ENCODE measurements around the gene SNX19. TPM values are rescaled to one million over a fixed set of nuclear protein-coding genes. Genes with fewer than 3 reads are reported as not detected.
A peak's percentile ranks its signal among the peaks of the same experiment; 100 is the strongest.

Gene SNX19
- total RNA-seq, 1 experiment from 2014 or later, result 39.0 TPM

DNA sequence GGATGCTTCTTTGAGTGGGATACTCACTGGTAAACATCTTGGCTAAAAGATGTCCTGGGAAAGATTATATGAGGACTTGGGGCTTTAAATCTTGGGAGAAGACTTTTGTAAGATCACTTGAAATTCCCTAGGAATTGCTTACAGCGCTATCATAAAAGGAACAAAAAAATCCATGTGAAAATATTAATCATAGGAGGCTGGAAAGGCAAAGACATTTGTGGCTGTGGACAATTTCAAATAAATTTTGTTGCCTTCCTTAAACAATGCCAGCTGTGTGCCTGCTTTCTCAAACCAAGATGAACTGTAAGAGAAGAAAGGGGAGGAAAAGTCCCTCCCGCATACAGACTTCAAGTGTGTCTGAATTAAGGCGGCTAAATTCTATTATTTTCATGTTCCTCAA, 75.6 kb downstream of the SNX19 start:
- no peak for DNase-seq (ENCODE audit: low spot score)

DNA sequence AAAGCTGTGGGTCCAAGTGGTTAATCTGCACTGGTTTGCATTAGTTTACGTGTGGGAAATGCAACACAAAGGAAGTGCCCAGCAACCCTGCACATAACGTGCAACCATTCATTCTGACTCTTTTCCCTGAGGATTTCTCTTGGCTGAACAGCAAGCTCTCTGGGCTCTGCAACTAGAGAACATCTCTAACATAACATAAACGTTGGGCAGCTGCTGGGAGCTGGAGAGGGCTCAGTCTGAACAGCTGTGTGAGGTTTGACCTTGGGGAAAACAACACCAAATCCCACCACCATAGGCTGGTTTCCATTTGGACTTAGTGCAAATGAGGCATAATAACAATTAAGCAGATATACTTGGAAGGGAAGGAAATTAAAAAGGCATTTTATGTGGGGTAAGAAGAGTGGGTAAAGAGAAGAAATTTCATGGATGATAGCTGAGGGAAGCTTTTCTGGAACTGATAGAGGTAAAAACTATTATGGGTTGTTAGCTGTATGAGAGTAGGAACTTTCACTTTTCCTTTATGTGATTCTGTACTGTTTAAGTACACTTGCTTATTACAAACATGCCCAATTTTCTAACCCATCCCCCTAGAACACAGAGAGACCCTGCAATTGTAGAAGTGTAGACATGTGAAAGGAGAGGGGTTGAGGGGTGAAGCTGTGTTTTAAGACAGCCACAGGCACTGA, 76.2 kb downstream of the SNX19 start:
- no peak for DNase-seq (ENCODE audit: low spot score)

DNA sequence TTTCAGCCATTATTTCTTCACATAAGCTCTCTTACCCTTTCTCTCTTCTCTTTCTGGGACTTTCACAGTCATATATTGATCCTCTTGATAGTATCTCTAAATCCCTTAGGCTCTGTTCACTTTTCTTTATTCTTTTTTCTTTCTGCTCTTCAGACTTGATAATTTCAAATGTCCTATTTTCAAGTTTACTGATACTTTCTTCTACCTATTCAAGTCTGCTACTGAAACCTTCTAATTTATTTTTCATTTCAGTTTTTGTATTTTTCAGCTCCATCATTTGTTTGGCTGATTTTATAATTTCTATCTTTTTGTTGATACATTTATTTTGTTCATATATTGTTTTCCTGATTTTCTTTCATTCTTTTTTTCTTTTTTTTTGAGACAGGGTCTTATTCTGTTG, 79.1 kb downstream of the SNX19 start:
- no peak for DNase-seq (ENCODE audit: low spot score)

DNA sequence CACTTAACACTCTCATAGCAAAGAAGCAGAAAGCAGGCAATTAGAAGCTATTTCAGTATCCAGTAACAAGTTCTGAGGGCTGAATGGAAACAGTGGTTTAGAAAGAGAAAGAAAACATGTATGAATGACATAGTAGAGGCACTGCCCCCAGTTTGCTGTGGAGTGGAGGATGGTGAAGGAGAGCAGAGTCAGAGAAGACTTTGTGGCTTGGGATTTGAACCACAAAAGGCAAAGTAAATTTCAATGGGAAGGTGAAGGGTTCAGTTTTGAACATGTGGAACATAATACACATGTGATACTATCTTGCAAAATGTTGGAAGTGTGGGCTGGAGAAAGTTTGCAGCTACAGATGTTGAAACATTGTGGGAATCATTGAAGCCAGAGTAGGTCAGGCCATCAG, 81.4 kb downstream of the SNX19 start:
- no peak for DNase-seq (ENCODE audit: low spot score)

DNA sequence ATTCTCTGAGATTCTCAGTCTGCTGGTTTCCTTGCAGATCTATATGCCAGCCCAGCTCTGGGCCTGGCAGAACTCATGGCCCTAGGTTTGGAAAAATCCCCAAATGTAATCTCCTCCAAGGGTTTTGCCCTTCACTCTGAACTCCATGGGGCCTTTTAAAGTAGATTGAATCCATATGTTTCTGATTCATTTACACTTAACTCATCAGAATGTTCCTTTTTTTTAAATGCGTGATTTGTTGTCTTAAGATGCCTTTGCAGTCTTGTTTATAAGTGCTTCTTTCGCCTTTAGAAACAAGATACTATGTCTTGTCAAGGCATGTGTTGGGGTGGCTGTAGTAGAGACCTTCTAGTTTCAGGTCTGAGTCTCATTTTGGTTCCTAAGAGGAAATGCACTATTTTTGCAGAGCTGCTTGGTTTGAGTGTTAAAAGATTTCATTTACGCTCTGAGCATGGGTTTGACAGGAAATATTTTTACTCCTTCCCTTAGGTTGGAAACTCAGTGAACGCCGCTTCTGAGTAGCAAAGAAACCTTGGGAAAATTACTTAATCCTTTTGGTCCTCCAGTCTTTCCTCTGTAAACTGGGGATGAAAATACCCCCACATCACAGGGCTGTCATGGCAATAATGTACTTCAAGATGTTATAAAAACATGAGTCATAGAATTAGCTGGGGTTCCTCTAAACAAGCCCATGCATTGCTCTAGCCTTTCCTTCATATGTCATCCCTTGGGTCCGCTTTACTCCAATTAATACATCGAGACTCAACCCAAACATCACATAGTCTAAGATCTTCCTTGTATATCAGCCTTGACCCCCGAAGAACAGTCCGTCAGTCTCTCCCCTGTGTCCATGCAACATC, 83.5 kb downstream of the SNX19 start:
- no peak for DNase-seq (ENCODE audit: low spot score)

DNA sequence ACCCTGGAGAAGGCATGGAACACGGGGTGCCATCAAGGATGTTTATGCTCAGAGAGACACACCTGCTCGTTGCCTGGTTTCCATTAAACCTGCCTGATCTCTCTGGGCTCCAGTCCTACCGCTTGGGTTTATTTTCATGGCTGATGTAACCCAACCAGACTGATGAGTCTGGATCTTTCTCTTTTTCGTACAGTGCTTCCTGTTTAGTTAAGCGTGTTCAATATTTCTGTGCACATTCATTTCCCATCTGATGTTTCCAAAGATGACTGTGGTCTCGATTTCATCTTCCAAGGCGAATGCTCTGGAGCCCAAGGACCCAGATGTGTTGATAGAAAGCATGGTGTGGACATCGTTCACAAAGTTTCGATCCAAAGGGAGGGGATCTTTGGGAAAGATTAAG, 84.3 kb downstream of the SNX19 start:
- no peak for DNase-seq (ENCODE audit: low spot score)

DNA sequence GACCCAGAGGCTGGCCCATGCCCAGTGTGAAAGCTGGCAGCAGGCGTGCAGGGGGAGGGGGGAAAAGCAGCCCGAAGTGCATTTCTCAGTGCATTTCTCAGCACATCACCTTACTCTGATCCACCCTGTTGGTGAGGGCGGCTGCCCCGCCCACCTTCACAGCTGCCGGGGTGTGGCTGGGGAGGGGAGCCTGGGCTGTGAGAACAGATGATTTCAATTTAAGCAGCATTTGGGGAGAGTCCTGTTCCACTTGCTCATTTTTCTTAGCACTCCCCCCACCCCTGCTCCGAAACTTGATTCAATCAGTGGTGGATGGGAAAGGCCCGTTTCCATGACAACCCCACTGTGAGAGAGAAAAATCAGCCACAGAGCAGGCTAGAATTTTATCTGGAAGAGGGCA, 84.8 kb downstream of the SNX19 start:
- DNase-seq (ENCODE audit: low spot score), result no peak

DNA sequence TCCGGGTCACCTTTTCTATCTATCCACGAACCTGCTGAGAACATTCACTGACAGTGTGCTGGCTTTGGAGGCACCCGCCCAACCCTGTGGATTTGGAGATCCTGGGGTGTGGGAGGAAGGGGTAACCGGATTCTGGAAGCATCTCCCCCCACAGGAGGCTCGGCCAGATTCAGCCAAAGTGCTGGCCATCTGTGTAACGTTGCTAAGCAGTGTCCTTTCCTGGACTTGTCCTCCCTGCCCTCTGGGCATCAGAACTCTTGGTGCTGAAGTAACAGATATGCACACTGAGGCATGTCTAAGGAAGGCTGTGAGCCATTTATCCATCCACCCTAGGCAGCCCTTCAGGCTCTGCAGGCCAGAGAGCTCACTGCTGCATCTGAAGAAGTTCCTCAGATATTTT, 85.7 kb downstream of the SNX19 start:
- DNase-seq (ENCODE audit: low spot score), result no peak

DNA sequence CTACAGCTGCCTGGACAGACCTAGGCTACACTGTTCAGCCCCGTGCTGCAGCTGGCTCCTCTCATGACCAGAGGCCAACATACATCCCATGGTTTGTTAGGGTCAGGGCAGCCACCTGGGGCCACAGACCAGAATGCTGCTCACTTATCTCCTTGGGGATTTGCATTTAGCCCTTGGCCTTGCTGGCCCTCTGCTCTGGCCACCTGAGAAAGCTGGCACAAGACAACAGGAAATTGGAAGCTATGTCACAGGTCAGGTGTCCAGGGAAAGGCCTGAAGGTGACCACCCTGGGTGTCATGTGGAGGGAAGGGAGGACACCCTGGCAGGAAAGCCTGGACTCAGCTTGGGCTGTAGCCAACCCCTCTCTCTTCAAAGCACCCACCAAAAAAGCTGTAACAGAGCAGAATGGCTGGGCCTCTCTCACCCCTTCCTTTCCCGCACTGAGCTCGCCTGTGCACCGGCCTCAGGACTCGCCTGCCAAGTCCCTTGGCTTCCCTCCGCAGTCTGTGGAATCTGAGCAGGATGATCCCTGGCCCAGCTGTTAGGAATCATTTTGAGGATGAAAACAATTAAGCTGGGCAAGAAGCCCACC, 86.3 kb downstream of the SNX19 start:
- DNase-seq (ENCODE audit: low spot score), result no peak

DNA sequence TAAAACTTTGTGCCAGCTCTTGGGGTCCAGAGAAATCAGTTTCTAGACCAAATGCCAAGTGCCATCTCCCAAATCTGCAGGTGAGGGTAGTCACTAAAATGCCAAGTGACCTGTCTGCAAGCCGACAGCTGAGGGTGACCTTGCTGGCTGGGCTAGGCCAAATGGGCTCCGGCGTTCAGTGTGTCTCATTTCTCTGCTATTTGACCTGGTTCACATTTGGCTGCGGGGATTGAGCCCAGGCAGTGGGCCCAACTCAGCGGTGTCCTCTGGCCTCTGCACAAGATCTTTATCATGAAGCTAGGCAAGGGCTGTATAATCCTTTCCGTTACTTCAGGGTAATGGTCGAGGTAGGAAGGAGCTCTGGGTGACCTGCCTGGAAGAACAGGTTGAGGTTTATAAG, 87.5 kb downstream of the SNX19 start:
- no peak for DNase-seq (ENCODE audit: low spot score)

DNA sequence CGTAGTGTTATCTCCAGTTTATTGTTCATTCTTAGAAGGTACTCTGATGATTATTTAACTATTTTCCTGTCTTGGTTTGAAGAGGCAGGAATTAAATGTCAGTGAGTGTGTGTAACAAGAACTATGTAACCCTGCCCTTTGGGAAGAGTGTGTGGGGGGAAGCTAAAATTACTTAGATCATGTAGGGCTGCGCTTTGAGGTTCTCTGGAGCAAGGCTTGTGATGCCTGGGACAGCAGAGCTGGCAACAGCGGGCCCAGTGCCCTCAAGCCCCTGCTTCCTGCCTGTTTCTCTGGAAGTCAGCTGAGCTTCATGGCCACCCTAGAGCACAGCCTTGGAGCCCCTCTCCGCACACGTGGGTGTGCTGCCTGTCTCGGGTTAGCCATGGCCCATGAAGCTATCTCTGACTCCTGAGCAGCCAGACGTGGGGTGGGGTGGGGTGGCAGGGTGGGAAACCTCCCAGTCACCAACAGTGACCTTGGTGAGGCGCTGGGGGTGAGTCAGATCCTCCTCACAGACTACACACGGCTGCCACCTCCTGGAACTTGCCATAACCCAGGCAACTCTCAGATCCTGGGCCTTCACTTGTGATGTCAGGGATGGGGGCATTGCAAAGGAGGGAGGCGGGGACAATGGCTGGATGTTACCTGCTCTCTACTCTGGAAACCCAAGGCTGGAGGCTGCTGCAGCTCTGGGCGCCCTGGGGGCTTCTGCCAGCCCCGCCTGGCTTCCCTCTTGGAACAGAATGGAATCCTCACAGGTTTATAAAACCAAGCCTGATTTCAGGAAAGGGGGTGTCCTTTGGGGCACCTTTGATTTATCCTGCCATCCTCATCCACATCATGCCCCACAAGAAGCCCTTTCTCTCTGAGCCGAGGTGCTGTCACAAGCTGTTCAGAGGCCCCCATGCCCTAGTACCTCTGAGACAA, 88.6 kb downstream of the SNX19 start:
- DNase-seq (ENCODE audit: low spot score), result peak; percentile 84

DNA sequence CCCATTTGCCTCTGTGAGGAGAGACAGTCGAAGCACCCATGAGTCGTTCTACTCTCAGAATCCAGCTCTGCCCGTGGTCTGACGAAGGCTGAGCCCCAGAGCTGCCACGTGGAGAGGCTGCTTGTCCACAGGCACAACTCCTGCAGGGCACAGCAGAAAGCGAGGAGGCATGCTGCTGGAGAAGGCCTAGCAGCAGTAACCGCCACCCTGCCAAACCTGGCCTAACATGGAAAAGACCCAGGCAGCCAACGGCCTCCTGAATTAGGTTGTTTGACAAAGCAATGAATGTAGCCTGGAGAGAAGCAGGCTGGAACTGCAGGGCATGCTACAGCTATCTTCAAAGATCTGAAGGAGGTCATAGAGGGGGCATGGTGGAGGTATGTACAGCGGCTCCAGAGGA, 89.7 kb downstream of the SNX19 start:
- no peak for DNase-seq (ENCODE audit: low spot score)

DNA sequence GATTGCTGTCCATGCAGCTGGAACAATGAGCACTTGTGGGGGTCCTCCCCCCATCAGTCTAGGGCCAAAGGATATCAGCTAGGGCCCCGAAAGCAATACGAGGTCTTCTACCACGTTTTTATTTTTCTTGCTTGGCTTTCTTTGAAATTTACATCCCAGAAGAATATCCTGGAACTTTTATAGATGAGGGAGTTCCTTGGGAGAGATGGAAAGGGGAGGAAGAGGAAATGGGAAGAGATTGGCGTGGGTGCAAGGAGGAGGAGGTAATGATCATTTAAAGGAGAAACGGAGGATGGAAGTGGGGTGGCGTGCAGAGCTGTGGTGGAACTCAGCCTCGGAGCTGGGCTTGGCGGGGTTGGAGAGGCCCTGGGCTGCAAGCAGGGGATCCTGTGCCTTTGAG, 90.3 kb downstream of the SNX19 start:
- no peak for DNase-seq (ENCODE audit: low spot score)

DNA sequence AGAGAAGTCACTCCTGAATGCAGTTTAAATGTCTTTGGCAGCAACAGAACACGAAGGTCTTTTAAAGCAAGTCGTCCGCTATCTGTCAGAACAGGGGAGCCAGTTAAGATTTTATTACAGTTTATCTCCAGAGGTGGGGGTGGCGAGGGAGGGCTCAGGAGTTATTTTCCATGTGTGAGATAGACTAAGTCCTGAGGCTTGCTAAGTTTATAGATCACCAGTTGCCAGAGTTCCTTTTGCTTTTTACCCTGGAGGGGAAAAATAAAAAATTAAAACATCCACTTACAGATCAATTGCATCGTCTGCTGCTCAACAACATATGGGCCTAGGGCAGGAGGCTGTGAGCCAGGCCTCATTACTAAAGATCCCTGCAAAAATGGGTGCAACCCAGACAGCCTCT, 90.7 kb downstream of the SNX19 start:
- DNase-seq (ENCODE audit: low spot score), result no peak

Measured in H4 (cell line).